Tibial artery (tissue), 4 donors: ENCODE measurements around the gene DNAJB4.
"Not testable (repeated sequence)": the region's sequence is repeated elsewhere in the genome, so short reads cannot be mapped to it uniquely, and the experiment has no call there.

Experiments used
- DNase-seq, 2 donors: peaks; one replicate each; pipeline ENCODE4 v3.0.0-alpha.2; 2019
- H3K27ac ChIP-seq, 2 donors: fragments of 200-600 bp; sonication (generic) in 1 of 2; 1 replicate in 1 of 2; 2 replicates in 1 of 2; pipeline ENCODE4 v1.5.1; 2018 to 2019; ENCODE audit warnings: mild to moderate bottlenecking in 1 of 2
- H3K27me3 ChIP-seq, 2 donors: fragments of 200-600 bp; sonication (generic) in 1 of 2; one replicate each; pipeline versions ENCODE4 v1.5.1 to v1.6.0; 2016 to 2019
- H3K36me3 ChIP-seq, 3 donors: fragments of 200-600 bp; sonication (generic) in 2 of 3; one replicate each; pipeline ENCODE4 v1.5.1; 2016 to 2019; ENCODE audit warnings: mild to moderate bottlenecking in 2 of 3
- H3K4me1 ChIP-seq, 4 donors: fragments of 200-600 bp; sonication (generic) in 2 of 4; 1 replicate in 3 of 4; 2 replicates in 1 of 4; pipeline ENCODE4 v1.5.1; 2016 to 2019
- H3K4me3 ChIP-seq, 2 donors: fragments of 200-600 bp; sonication (generic) in 1 of 2; 1 replicate in 1 of 2; 2 replicates in 1 of 2; pipeline ENCODE4 v1.5.1; 2018 to 2019; ENCODE audit warnings: mild to moderate bottlenecking in 2 of 2
- H3K9me3 ChIP-seq, 3 donors: fragments of 200-600 bp; sonication (generic) in 1 of 3; one replicate each; pipeline ENCODE4 v1.5.1; 2016 to 2019
- CTCF ChIP-seq, 2 experiments: fragments of 200-600 bp in 1 of 2; fragments of 450-650 bp in 1 of 2; IDR thresholded peaks; one replicate each; pipeline ENCODE4 v1.5.1; 2017 to 2019; ENCODE audit warnings: antibody characterized with exemption in 2 of 2, mild to moderate bottlenecking in 1 of 2, moderate library complexity in 1 of 2
- intact Hi-C: fragments of 100-400 bp; cut with DNase I; formaldehyde crosslinking; loops from one replicate; pipeline ENCODE4 v1.15.0; 2023; ENCODE audit warnings: low total_unique reads

Gene DNAJB4

GRCh38 chr1:77976433-77977076 lies 28.2 kb upstream of the DNAJB4 start:
- no peak for DNase-seq
- peak overlapping the region; percentile 65 to 66 for H3K4me3 ChIP-seq
- H3K4me1 ChIP-seq: peaks cover 0 to 75% (median 39%) of the 10 kb centered on the region in 4 donors
- H3K27me3 ChIP-seq: no peaks in the 10 kb centered on the region
- TF ChIP-seq CTCF (IDR thresholded peaks at IDR 0.05): no peak
- H3K36me3 ChIP-seq: no peaks in the 10 kb centered on the region
- intact Hi-C loops: no loop called here
- peak overlapping the region; percentile 94 for H3K27ac ChIP-seq
- no peaks in the 10 kb centered on the region for H3K9me3 ChIP-seq

GRCh38 chr1:77977989-77978292 lies 26.8 kb upstream of the DNAJB4 start:
- DNase-seq: no peak
- no peak for TF ChIP-seq CTCF (IDR thresholded peaks at IDR 0.05)
- Histone ChIP-seq H3K27ac (peak overlapping the region; percentile 94), H3K36me3 (no peaks in the 10 kb centered on the region), H3K4me1 (peaks cover 0 to 67% (median 33%) of the 10 kb centered on the region in 4 donors), H3K9me3 (no peaks in the 10 kb centered on the region), H3K27me3 (no peaks in the 10 kb centered on the region), H3K4me3 (peak overlapping the region; percentile 65 to 66)
- intact Hi-C loops: no loop called here

DNA sequence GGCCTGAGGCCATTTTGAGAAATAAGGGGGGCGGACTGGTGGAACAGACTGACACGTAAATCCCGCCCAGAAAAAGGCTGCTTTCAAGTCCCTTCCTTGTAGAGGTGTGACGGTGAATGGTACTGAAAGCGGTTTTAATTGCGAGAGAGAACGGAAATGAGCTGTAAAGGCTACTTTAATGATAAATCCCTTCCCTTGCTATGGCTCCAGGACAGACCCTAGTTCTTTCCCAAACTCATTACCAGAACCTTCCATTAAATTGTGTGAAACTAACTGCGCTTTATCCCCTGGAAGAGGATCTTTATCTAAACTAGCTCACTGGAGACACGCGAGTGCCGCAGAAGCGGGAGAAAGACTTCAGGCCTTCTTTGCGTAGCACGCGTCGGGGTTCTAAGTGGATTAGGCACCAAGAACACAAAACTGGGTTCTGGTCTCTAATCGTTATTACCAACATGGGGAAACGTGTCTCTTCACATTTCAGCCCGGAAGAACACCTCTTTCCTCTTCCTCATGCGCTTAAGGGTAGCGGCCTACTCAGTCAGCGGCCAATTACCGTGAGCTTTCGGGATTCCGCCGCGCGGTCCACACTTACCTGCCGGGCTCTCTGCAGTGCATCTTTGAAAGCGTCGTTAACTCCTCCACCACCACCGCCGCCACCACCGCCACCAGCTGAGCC lies 26.3 kb upstream of the DNAJB4 start:
- H3K4me3 ChIP-seq: peak overlapping the region; percentile 65 to 66
- TF ChIP-seq CTCF (IDR thresholded peaks at IDR 0.05): no peak
- no peaks in the 10 kb centered on the region for H3K9me3 ChIP-seq
- H3K27me3 ChIP-seq: no peaks in the 10 kb centered on the region
- peak; percentile 81 to 82 for DNase-seq
- no peaks in the 10 kb centered on the region for H3K36me3 ChIP-seq
- peak overlapping the region; percentile 94 for H3K27ac ChIP-seq
- intact Hi-C loops: no loop called here
- H3K4me1 ChIP-seq: peaks cover 0 to 62% (median 33%) of the 10 kb centered on the region in 4 donors

DNA sequence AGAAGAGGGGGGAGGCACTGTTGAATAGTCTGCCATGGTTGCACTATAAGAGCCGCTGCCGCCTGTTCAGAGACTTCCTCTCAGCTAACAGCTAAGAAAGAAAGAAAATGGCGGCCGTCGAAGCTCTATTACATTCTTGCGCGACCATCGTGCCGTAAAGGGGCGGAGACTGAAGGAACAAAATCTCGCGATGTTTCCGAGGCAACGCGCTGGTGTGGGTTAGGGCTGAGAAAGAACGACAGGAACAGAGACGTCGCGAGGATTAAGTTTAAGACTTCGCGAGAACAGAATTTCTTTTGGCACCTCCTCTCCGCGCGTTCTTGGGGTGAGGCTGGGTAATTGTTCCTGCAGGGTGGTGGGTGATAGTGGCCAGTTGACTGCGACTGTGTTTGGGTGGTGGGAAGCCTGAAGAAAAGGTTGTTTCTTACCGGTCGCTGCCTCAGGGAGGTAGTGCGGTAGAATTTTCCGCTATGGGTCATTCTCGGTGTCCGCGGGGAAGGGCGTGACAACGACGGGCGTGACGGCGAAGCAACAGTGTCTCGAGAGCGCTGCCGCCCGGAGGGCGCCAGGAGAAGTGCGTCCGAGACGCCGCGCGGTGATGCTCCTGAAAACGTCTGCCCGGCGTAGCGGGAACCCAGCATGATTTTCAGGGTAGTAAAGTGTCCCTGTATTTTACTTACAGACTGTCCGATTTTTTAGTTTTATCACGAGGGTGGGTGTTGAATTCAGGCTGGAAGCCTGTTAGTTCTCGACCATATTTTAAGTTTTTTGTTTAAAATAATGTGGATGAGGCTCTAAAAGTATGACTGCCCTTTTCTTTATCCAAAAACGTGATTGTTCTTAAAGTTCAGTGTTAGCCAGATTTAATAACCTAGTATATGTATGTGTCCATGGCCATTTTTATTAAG lies 25.5 kb upstream of the DNAJB4 start, which contains the start of gene FUBP1:
FUBP1 (minus strand) TSS at position 104 of the 908 bp plus-strand sequence; CDS start at position 36, 68 bp downstream.
- no peaks in the 10 kb centered on the region for H3K27me3 ChIP-seq
- peaks cover 0 to 60% (median 36%) of the 10 kb centered on the region in 4 donors for H3K4me1 ChIP-seq
- intact Hi-C loops: no loop called here

DNA sequence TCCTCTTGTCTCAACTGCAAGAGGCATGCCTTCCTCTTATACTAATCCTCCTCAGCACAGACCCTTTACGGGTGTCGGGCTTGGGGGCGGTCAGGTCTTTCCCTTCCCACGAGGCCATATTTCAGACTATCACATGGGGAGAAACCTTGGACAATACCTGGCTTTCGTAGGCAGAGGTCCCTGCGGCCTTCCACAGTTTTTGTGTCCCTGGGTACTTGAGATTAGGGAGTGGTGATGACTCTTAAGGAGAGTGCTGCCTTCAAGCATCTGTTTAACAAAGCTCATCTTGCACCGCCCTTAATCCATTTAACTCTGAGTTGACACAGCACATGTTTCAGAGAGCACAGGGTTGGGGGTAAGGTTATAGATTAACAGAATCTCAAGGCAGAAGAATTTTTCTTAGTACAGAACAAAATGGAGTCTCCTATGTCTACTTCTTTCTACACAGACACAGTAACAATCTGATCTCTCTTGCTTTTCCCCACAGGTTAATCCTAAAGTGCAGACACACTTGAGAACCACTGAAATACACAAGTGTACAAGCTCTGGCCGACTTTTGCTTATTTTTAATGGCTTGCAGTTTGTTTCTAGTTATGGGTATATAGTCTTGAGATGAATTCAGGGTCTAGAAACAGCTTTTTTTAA lies 21.3 kb upstream of the DNAJB4 start:
- H3K27ac ChIP-seq: peak overlapping the region in 1 of 2 donors; percentile 31
- H3K9me3 ChIP-seq, H3K27me3 ChIP-seq, H3K36me3 ChIP-seq, intact Hi-C loops, H3K4me3 ChIP-seq, DNase-seq: not testable (repeated sequence)
- peaks cover 0 to 38% (median 11%) of the 10 kb centered on the region in 4 donors for H3K4me1 ChIP-seq

More for the DNA sequence above, 25.5 kb upstream of the DNAJB4 start, which contains the start of gene FUBP1:
- Histone ChIP-seq H3K4me3 (peak within 1 kb of the TSS; percentile 65 to 66), H3K27ac (peak within 1 kb of the TSS; percentile 94), H3K9me3 (no peaks in the 10 kb centered on the region), H3K36me3 (no peaks in the 10 kb centered on the region)
- DNase-seq: peak; percentile 95 to 98
- TF ChIP-seq CTCF (IDR thresholded peaks at IDR 0.05): peak; percentile 75 to 80
